Osteoblast (primary cell): ENCODE measurements around the gene GART. TPM values are rescaled to one million over a fixed set of nuclear protein-coding genes. Genes with fewer than 3 reads are reported as not detected.
"Not testable (repeated sequence)": the region's sequence is repeated elsewhere in the genome, so short reads cannot be mapped to it uniquely, and the experiment has no call there.

Source experiments
- DNase-seq: peaks from one replicate; pipeline ENCODE4 v3.0.0; 2011; ENCODE audit warnings: low spot score, mixed read lengths; ENCODE audit not compliant: insufficient read length; ENCODE audit errors: missing footprints
- H2AFZ ChIP-seq: 2 replicates; pipeline ENCODE4 v1.6.0; 2011; ENCODE audit warnings: mild to moderate bottlenecking, low read length
- H3K27ac ChIP-seq: 2 replicates; pipeline ENCODE4 v1.5.1; 2011; ENCODE audit warnings: mild to moderate bottlenecking, low read depth, low read length, moderate library complexity
- H3K27me3 ChIP-seq: 2 replicates; pipeline ENCODE4 v1.6.0; 2012; ENCODE audit warnings: mild to moderate bottlenecking, control low read depth, inconsistent platforms, low read length, moderate library complexity; ENCODE audit not compliant: insufficient read depth
- H3K36me3 ChIP-seq: 2 replicates; pipeline ENCODE4 v1.5.1; 2011; ENCODE audit warnings: mild to moderate bottlenecking, low read length, control low read depth, moderate library complexity; ENCODE audit not compliant: insufficient read depth
- H3K4me1 ChIP-seq: 2 replicates; pipeline ENCODE4 v1.5.1; 2011; ENCODE audit warnings: mild to moderate bottlenecking, low read length, control low read depth, moderate library complexity; ENCODE audit not compliant: insufficient read depth
- H3K4me2 ChIP-seq: 2 replicates; pipeline ENCODE4 v1.6.0; 2011; ENCODE audit warnings: mild to moderate bottlenecking, low read length; ENCODE audit not compliant: insufficient read depth
- H3K4me3 ChIP-seq: fragments of 200-600 bp; sonication (generic); 3 replicates; pipeline ENCODE4 v1.5.1; 2012; ENCODE audit warnings: mild to moderate bottlenecking, low read length, inconsistent platforms; ENCODE audit not compliant: insufficient read depth
- H3K79me2 ChIP-seq: 2 replicates; pipeline ENCODE4 v1.6.0; 2012; ENCODE audit warnings: mild to moderate bottlenecking, low read length, control low read depth, inconsistent platforms; ENCODE audit not compliant: insufficient read depth
- H3K9me3 ChIP-seq: 2 replicates; pipeline ENCODE4 v1.5.1; 2011; ENCODE audit warnings: low read depth, low read length, control low read depth
- H4K20me1 ChIP-seq: 2 replicates; pipeline ENCODE4 v1.6.0; 2012; ENCODE audit warnings: mild to moderate bottlenecking, low read length, control low read depth; ENCODE audit not compliant: insufficient read depth
- CTCF ChIP-seq: IDR thresholded peaks from 2 replicates; pipeline ENCODE4 v1.5.1; 2011; ENCODE audit warnings: mild to moderate bottlenecking, low read depth, low read length, moderate library complexity; ENCODE audit errors: extremely low read depth
- total RNA-seq: library from RNA; depleted of rRNA; stranded (reverse); fragments of >200 nt; gene quantifications from 2 replicates; pipeline ENCODE4 v1.2.3, GENCODE V29; 2012

GART gene
- total RNA-seq, 1 donor: 85.8 TPM

GRCh38 chr21:33510826-33511225, 31.1 kb downstream of the GART start:
- no peak overlapping the region for H3K4me2 ChIP-seq
- no peaks in the 10 kb centered on the region for H3K79me2 ChIP-seq
- H3K9me3 ChIP-seq: no peaks in the 10 kb centered on the region
- peaks cover 52% of the 10 kb centered on the region for H3K36me3 ChIP-seq
- H3K4me1 ChIP-seq: peaks cover 8% of the 10 kb centered on the region
- no peaks in the 10 kb centered on the region for H3K27me3 ChIP-seq
- H3K27ac ChIP-seq: no peak overlapping the region
- DNase-seq: no peak
- no peaks in the 10 kb centered on the region for H4K20me1 ChIP-seq
- no peak for TF ChIP-seq CTCF
- H3K4me3 ChIP-seq: no peak overlapping the region
- H2AFZ ChIP-seq: no peak overlapping the region

- not testable (repeated sequence) for H3K4me3 ChIP-seq, H2AFZ ChIP-seq, H3K79me2 ChIP-seq, H3K4me1 ChIP-seq, H3K9me3 ChIP-seq, H3K27ac ChIP-seq, H3K4me2 ChIP-seq, H3K27me3 ChIP-seq, DNase-seq, H4K20me1 ChIP-seq
- peaks cover 46% of the 10 kb centered on the region for H3K36me3 ChIP-seq
Observed at GRCh38 chr21:33507003-33507402, 34.9 kb downstream of the GART start.

GRCh38 chr21:33505833-33506232, 36.1 kb downstream of the GART start:
- no peaks in the 10 kb centered on the region for H4K20me1 ChIP-seq
- no peak for DNase-seq
- peaks cover 39% of the 10 kb centered on the region for H3K36me3 ChIP-seq
- H3K4me2 ChIP-seq: no peak overlapping the region
- TF ChIP-seq CTCF: no peak
- H2AFZ ChIP-seq: no peak overlapping the region
- no peaks in the 10 kb centered on the region for H3K27me3 ChIP-seq
- H3K4me1 ChIP-seq: no peaks in the 10 kb centered on the region
- H3K27ac ChIP-seq: no peak overlapping the region
- H3K79me2 ChIP-seq: no peaks in the 10 kb centered on the region
- H3K4me3 ChIP-seq: no peak overlapping the region
- no peaks in the 10 kb centered on the region for H3K9me3 ChIP-seq

DNA sequence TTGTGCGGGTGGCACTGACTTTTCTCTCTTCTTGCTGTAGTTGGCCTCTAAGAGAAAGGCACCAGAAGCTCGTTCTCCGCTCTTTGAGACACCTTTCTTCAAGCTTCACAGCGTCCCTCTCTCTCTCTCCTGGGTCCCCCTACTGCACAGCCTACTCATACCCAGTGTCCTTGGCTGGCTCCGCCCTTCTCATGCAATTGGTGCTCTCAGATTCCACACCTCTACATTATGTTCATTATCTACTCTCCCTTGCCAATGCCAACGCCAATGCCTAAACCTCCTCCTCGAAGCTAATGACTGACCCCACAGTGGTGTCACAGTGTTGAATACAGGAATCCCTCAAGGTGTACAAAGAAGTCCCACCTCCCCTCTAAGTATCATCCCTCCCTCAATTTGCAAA, 45.6 kb downstream of the GART start:
- H3K9me3 ChIP-seq: no peaks in the 10 kb centered on the region
- no peaks in the 10 kb centered on the region for H3K79me2 ChIP-seq
- H4K20me1 ChIP-seq: no peaks in the 10 kb centered on the region
- H3K4me1 ChIP-seq: no peaks in the 10 kb centered on the region
- H3K27ac ChIP-seq: no peak overlapping the region
- no peaks in the 10 kb centered on the region for H3K36me3 ChIP-seq
- no peak overlapping the region for H2AFZ ChIP-seq
- DNase-seq: no peak
- no peak for TF ChIP-seq CTCF
- no peak overlapping the region for H3K4me3 ChIP-seq
- H3K27me3 ChIP-seq: peaks cover 12% of the 10 kb centered on the region
- H3K4me2 ChIP-seq: no peak overlapping the region
